HL-60 (cell line): ENCODE results near the gene LRP1B.

Experiments
- DNase-seq, 2 experiments: peaks; one replicate each; pipeline ENCODE4 v3.0.0-alpha.2; 2010 to 2020; ENCODE audit warnings: low read depth in 1 of 2, low spot score in 1 of 2
- H3K27ac ChIP-seq: fragments of 250-450 bp; sonication (Bioruptor Pico); replicated peaks from 2 replicates; pipeline ENCODE4 v1.5.1; 2020; ENCODE audit warnings: mild to moderate bottlenecking, moderate library complexity
- H3K27me3 ChIP-seq: fragments of 250-450 bp; sonication (Bioruptor Pico); 2 replicates; pipeline ENCODE4 v1.5.1; 2021; ENCODE audit warnings: mild to moderate bottlenecking, moderate library complexity; ENCODE audit not compliant: insufficient read depth, poor library complexity, severe bottlenecking
- H3K4me3 ChIP-seq: replicated peaks from 2 replicates; pipeline ENCODE4 v1.5.1; 2011; ENCODE audit warnings: mild to moderate bottlenecking, control low read depth, low read length; ENCODE audit not compliant: insufficient read depth
- GABPA ChIP-seq: IDR thresholded peaks from 2 replicates; pipeline ENCODE4 v1.6.1; 2012; ENCODE audit warnings: low read depth
- POLR2AphosphoS5 ChIP-seq: IDR thresholded peaks from 2 replicates; pipeline ENCODE4 v1.6.1; 2012; ENCODE audit warnings: low read depth
- SPI1 ChIP-seq: IDR thresholded peaks from 2 replicates; pipeline ENCODE4 v1.6.1; 2012; ENCODE audit warnings: low read depth, mild to moderate bottlenecking, borderline replicate concordance
- TF ChIP-seq, protein P1 (sequence below): IDR thresholded peaks from 2 replicates; pipeline ENCODE4 v1.6.1; 2012; ENCODE audit warnings: low read depth; ENCODE audit not compliant: insufficient replicate concordance
- TF ChIP-seq, protein P2 (sequence below): IDR thresholded peaks from one replicate; pipeline ENCODE4 v1.5.1; 2011; ENCODE audit warnings: low read length, control low read depth, inconsistent platforms; ENCODE audit not compliant: insufficient read depth

The LRP1B gene

DNA sequence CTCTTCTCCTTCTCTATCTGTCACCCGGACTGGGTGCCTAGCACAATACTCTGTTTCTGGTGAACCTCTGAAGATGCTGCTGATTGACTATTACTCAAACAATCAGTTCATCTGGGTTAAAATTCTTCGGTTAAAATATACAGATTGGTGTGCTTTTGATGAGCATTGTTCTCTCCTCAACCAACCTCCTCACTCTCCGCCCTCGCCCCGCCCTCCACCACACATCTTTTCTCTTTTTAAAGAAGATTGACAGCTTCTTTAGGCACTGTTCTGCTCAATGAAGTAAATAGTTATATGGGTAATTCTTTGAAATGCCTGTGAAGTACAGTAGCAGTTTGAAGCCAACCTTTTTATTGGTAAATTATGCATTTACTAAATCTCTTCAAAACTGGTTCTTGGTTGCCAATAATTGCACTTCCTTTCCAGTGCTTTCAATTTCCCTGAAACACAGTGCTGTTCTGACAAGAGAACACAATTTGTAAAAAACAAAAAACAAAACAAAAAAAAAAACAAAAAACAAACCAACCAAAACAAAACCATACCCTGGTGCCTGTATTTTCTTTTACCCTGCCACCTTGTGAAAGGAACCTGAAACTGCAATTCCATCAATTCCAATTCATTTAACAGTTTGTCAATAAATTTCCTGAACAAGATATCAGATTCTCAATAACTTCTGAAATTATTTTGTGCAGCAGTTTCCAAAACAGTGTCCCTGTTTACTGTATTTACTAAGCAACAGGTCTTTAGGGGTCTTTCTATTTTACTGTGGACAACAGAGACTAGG, 188.6 kb downstream of the LRP1B start:
- DNase-seq: no peak
- TF ChIP-seq, protein P1, sequence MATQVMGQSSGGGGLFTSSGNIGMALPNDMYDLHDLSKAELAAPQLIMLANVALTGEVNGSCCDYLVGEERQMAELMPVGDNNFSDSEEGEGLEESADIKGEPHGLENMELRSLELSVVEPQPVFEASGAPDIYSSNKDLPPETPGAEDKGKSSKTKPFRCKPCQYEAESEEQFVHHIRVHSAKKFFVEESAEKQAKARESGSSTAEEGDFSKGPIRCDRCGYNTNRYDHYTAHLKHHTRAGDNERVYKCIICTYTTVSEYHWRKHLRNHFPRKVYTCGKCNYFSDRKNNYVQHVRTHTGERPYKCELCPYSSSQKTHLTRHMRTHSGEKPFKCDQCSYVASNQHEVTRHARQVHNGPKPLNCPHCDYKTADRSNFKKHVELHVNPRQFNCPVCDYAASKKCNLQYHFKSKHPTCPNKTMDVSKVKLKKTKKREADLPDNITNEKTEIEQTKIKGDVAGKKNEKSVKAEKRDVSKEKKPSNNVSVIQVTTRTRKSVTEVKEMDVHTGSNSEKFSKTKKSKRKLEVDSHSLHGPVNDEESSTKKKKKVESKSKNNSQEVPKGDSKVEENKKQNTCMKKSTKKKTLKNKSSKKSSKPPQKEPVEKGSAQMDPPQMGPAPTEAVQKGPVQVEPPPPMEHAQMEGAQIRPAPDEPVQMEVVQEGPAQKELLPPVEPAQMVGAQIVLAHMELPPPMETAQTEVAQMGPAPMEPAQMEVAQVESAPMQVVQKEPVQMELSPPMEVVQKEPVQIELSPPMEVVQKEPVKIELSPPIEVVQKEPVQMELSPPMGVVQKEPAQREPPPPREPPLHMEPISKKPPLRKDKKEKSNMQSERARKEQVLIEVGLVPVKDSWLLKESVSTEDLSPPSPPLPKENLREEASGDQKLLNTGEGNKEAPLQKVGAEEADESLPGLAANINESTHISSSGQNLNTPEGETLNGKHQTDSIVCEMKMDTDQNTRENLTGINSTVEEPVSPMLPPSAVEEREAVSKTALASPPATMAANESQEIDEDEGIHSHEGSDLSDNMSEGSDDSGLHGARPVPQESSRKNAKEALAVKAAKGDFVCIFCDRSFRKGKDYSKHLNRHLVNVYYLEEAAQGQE: no peak
- TF ChIP-seq SPI1 (no peak), POLR2AphosphoS5 (no peak), GABPA (no peak)
- TF ChIP-seq, protein P2, sequence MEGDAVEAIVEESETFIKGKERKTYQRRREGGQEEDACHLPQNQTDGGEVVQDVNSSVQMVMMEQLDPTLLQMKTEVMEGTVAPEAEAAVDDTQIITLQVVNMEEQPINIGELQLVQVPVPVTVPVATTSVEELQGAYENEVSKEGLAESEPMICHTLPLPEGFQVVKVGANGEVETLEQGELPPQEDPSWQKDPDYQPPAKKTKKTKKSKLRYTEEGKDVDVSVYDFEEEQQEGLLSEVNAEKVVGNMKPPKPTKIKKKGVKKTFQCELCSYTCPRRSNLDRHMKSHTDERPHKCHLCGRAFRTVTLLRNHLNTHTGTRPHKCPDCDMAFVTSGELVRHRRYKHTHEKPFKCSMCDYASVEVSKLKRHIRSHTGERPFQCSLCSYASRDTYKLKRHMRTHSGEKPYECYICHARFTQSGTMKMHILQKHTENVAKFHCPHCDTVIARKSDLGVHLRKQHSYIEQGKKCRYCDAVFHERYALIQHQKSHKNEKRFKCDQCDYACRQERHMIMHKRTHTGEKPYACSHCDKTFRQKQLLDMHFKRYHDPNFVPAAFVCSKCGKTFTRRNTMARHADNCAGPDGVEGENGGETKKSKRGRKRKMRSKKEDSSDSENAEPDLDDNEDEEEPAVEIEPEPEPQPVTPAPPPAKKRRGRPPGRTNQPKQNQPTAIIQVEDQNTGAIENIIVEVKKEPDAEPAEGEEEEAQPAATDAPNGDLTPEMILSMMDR: no peak
- no peak overlapping the region for H3K27ac ChIP-seq
- H3K4me3 ChIP-seq: no peak overlapping the region
- H3K27me3 ChIP-seq: no peaks in the 10 kb centered on the region

DNA sequence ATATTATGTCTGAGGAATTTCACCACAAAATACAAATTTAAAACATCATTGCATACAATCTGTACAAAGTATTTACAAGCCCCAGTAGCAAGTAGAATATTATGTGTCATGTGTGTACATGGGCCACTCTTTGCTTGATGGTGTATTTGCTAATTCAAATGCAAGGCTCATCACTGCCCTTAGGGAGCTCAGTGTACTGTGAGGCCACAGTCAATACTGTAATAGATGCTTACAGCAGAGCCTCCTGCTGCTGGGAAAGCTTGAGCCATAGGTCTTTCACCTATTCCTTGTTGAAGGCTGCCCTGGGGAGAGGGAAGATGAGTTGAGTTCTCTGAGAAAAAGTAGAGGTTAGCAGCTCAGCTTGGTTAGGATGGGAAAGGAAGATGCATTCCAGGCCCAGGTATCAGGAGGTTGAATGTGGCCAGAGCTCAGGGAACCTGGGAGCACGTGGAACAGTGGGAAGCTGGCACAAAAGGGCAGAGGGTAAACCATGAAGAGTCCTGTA, 189.6 kb downstream of the LRP1B start:
- no peak for DNase-seq
- TF ChIP-seq SPI1 (no peak), POLR2AphosphoS5 (no peak), GABPA (no peak)
- TF ChIP-seq, protein P2: no peak
- TF ChIP-seq, protein P1: no peak
- no peaks in the 10 kb centered on the region for H3K27me3 ChIP-seq
- no peak overlapping the region for H3K4me3 ChIP-seq
- no peak overlapping the region for H3K27ac ChIP-seq

DNA sequence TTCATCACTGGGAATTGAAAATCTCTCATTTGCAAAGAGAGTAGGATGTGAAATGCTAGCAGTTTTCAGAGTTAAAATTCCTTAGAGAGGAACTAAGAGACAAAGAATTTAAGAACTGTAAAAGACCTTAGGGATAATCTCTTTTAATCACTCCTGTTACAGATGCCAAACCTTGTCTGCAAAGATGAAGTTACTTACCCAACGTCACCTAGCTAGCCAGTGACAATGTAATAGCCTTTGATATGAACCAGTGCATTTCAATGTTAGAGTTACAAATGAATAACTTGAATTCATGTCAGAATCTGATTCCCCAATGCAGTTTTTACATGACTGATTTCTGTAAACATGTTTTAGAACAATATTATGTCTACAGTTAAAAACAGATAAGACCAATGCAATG, 190.1 kb downstream of the LRP1B start:
- Histone ChIP-seq H3K4me3 (no peak overlapping the region), H3K27ac (no peak overlapping the region), H3K27me3 (no peaks in the 10 kb centered on the region)
- TF ChIP-seq GABPA (no peak), SPI1 (no peak), POLR2AphosphoS5 (no peak)
- TF ChIP-seq, protein P1: no peak
- TF ChIP-seq, protein P2: no peak
- DNase-seq: no peak
